DND-41 (cell line): ENCODE data around the gene SH3GL3.

ENCODE experiments used
- ATAC-seq: fragments of 200-7000 bp; cut with Tn5 transposase; 3 replicates; pipeline ENCODE4 v1.9.1; 2021; ENCODE audit warnings: low read depth; ENCODE audit not compliant: insufficient read depth
- DNase-seq: peaks from one replicate; pipeline ENCODE4 v3.0.0-alpha.2; 2020
- H2AFZ ChIP-seq: 2 replicates; pipeline ENCODE4 v1.6.0; 2012; ENCODE audit warnings: low read depth, low read length
- H3K27ac ChIP-seq: 2 replicates; pipeline ENCODE4 v1.5.1; 2012; ENCODE audit warnings: low read length, inconsistent platforms
- H3K27me3 ChIP-seq: fragments of 200-600 bp; sonication (generic); 2 replicates; pipeline ENCODE4 v1.6.0; 2012; ENCODE audit warnings: low read length, mild to moderate bottlenecking, inconsistent platforms; ENCODE audit not compliant: insufficient read depth, poor library complexity
- H3K36me3 ChIP-seq: 2 replicates; pipeline ENCODE4 v1.5.1; 2012; ENCODE audit warnings: low read length, inconsistent platforms; ENCODE audit not compliant: insufficient read depth
- H3K4me1 ChIP-seq: 2 replicates; pipeline ENCODE4 v1.5.1; 2012; ENCODE audit warnings: mild to moderate bottlenecking, low read length; ENCODE audit not compliant: insufficient read depth
- H3K4me2 ChIP-seq: 2 replicates; pipeline ENCODE4 v1.6.0; 2012; ENCODE audit warnings: mild to moderate bottlenecking, moderate library complexity, low read length, inconsistent platforms; ENCODE audit not compliant: insufficient read depth
- H3K4me3 ChIP-seq, 2 experiments: fragments of 200-600 bp in 1 of 2; shearing (Covaris generic) in 1 of 2; 2 replicates each; pipeline ENCODE4 v1.5.1; 2012 to 2016; ENCODE audit warnings: inconsistent platforms in 2 of 2, low read length in 2 of 2, mild to moderate bottlenecking in 2 of 2, low read depth in 1 of 2, moderate library complexity in 1 of 2
- H3K79me2 ChIP-seq: 2 replicates; pipeline ENCODE4 v1.6.0; 2012; ENCODE audit warnings: low read length, inconsistent platforms; ENCODE audit not compliant: insufficient read depth
- H3K9ac ChIP-seq: 2 replicates; pipeline ENCODE4 v1.6.0; 2012; ENCODE audit warnings: low read depth, mild to moderate bottlenecking, inconsistent platforms, low read length, moderate library complexity
- H3K9me3 ChIP-seq: 2 replicates; pipeline ENCODE4 v1.5.1; 2012; ENCODE audit warnings: low read length, moderate library complexity, mild to moderate bottlenecking, inconsistent platforms; ENCODE audit not compliant: insufficient read depth, severe bottlenecking
- H4K20me1 ChIP-seq: 2 replicates; pipeline ENCODE4 v1.6.0; 2012; ENCODE audit warnings: low read length; ENCODE audit not compliant: insufficient read depth
- EZH2 ChIP-seq: IDR thresholded peaks from 3 replicates; pipeline ENCODE4 v1.6.1; 2012; ENCODE audit warnings: borderline replicate concordance, low read depth, mild to moderate bottlenecking, moderate library complexity, low read length, inconsistent platforms; ENCODE audit not compliant: severe bottlenecking
- TF ChIP-seq, protein P1 (sequence below): IDR thresholded peaks from 2 replicates; pipeline ENCODE4 v1.5.1; 2012; ENCODE audit warnings: borderline replicate concordance, low read length, moderate library complexity, mild to moderate bottlenecking; ENCODE audit not compliant: poor library complexity, severe bottlenecking; ENCODE audit errors: extremely low read depth

Gene SH3GL3

GRCh38 chr15:83654379-83655236 is 207.5 kb downstream of the SH3GL3 start:
- Histone ChIP-seq H3K79me2 (no peaks in the 10 kb centered on the region), H2AFZ (no peak overlapping the region), H3K27ac (no peak overlapping the region), H3K4me2 (no peak overlapping the region), H3K9me3 (no peaks in the 10 kb centered on the region), H3K4me3 (no peak overlapping the region), H3K9ac (no peak overlapping the region), H3K27me3 (no peaks in the 10 kb centered on the region), H3K4me1 (no peaks in the 10 kb centered on the region), H3K36me3 (no peaks in the 10 kb centered on the region), H4K20me1 (no peaks in the 10 kb centered on the region)
- ATAC-seq (no peak), DNase-seq (no peak)
- TF ChIP-seq, protein P1, sequence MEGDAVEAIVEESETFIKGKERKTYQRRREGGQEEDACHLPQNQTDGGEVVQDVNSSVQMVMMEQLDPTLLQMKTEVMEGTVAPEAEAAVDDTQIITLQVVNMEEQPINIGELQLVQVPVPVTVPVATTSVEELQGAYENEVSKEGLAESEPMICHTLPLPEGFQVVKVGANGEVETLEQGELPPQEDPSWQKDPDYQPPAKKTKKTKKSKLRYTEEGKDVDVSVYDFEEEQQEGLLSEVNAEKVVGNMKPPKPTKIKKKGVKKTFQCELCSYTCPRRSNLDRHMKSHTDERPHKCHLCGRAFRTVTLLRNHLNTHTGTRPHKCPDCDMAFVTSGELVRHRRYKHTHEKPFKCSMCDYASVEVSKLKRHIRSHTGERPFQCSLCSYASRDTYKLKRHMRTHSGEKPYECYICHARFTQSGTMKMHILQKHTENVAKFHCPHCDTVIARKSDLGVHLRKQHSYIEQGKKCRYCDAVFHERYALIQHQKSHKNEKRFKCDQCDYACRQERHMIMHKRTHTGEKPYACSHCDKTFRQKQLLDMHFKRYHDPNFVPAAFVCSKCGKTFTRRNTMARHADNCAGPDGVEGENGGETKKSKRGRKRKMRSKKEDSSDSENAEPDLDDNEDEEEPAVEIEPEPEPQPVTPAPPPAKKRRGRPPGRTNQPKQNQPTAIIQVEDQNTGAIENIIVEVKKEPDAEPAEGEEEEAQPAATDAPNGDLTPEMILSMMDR, result no peak
- TF ChIP-seq EZH2, result no peak

- H3K27ac ChIP-seq, result no peak overlapping the region
- H3K27me3 ChIP-seq, result no peaks in the 10 kb centered on the region
- no peak overlapping the region for H3K9ac ChIP-seq
- DNase-seq (no peak), ATAC-seq (no peak)
- no peaks in the 10 kb centered on the region for H3K36me3 ChIP-seq
- no peak overlapping the region for H3K4me3 ChIP-seq
- H3K4me2 ChIP-seq, result no peak overlapping the region
- no peaks in the 10 kb centered on the region for H3K79me2 ChIP-seq
- no peaks in the 10 kb centered on the region for H3K4me1 ChIP-seq
- TF ChIP-seq, protein P1, result no peak
- TF ChIP-seq EZH2, result no peak
- H4K20me1 ChIP-seq, result no peaks in the 10 kb centered on the region
- no peak overlapping the region for H2AFZ ChIP-seq
- H3K9me3 ChIP-seq, result no peaks in the 10 kb centered on the region
Measured at GRCh38 chr15:83655237-83655616, 208.1 kb downstream of the SH3GL3 start.

GRCh38 chr15:83656192-83656591 is 209.1 kb downstream of the SH3GL3 start:
- no peaks in the 10 kb centered on the region for H4K20me1 ChIP-seq
- H3K27ac ChIP-seq, result no peak overlapping the region
- ATAC-seq, result no peak
- H3K9me3 ChIP-seq, result no peaks in the 10 kb centered on the region
- H3K4me3 ChIP-seq, result no peak overlapping the region
- H3K27me3 ChIP-seq, result no peaks in the 10 kb centered on the region
- no peaks in the 10 kb centered on the region for H3K79me2 ChIP-seq
- TF ChIP-seq EZH2, result no peak
- TF ChIP-seq, protein P1, result no peak
- no peak overlapping the region for H3K4me2 ChIP-seq
- H3K9ac ChIP-seq, result no peak overlapping the region
- no peaks in the 10 kb centered on the region for H3K36me3 ChIP-seq
- DNase-seq, result no peak
- no peak overlapping the region for H2AFZ ChIP-seq
- no peaks in the 10 kb centered on the region for H3K4me1 ChIP-seq
